ENCODE data around the gene RPL22.

GRCh38 chr1:6239213-6239752 lies 39.9 kb upstream of the RPL22 start:
- no peak for TF ChIP-seq REST (IDR thresholded peaks at IDR 0.05; ENCODE audit: insufficient read depth in 1 of 2, low read depth in 2 of 2, low read length in 2 of 2)
- no peak for TF ChIP-seq TAF1 (IDR thresholded peaks at IDR 0.05; ENCODE audit: borderline replicate concordance, insufficient read depth, low read length)

All from PFSK-1 (cell line).